Right lobe of liver (tissue), 6 donors: ENCODE results near the gene COX4I2. TPM values are rescaled to one million over a fixed set of nuclear protein-coding genes. Genes with fewer than 3 reads are reported as not detected.

Source experiments
- ATAC-seq, 4 donors: fragments of 200-7000 bp; cut with Tn5 transposase; one replicate each; pipeline ENCODE4 v1.9.1; 2020; ENCODE audit warnings: mild to moderate bottlenecking in 4 of 4, moderate library complexity in 4 of 4
- DNase-seq, 3 donors: peaks; one replicate each; pipeline ENCODE4 v3.0.0-alpha.2; 2020
- H3K27ac ChIP-seq, 3 donors: fragments of 200-600 bp; one replicate each; pipeline ENCODE4 v1.8.0; 2022
- H3K27me3 ChIP-seq, 2 donors: fragments of 200-600 bp; one replicate each; pipeline ENCODE4 v1.8.0; 2022
- H3K36me3 ChIP-seq, 4 donors: fragments of 200-600 bp; sonication (generic) in 1 of 4; one replicate each; pipeline versions ENCODE4 v1.5.1 to v1.8.0; 2017 to 2022; ENCODE audit warnings: control low read depth in 1 of 4
- H3K4me1 ChIP-seq, 4 donors: fragments of 200-600 bp; sonication (generic) in 1 of 4; one replicate each; pipeline versions ENCODE4 v1.5.1 to v1.8.0; 2017 to 2022; ENCODE audit warnings: control low read depth in 1 of 4
- H3K4me3 ChIP-seq, 3 donors: fragments of 200-600 bp; one replicate each; pipeline ENCODE4 v1.8.0; 2022
- H3K9me3 ChIP-seq, 4 donors: fragments of 200-600 bp; sonication (generic) in 1 of 4; one replicate each; pipeline versions ENCODE4 v1.5.1 to v1.8.0; 2017 to 2022; ENCODE audit warnings: control low read depth in 1 of 4
- POLR2A ChIP-seq: fragments of 450-650 bp; IDR thresholded peaks from one replicate; pipeline ENCODE4 v1.6.1; 2017; ENCODE audit warnings: antibody characterized with exemption, mild to moderate bottlenecking
- WGBS: methylation state at CpG from one replicate; pipeline ENCODE4 v1.1.6; 2018; ENCODE audit warnings: low coverage, low lambda C conversion rate; ENCODE audit not compliant: insufficient coverage; ENCODE audit errors: missing lambda C conversion rate; 5-methylcytosine and 5-hydroxymethylcytosine counted together
- intact Hi-C, 2 donors: fragments of 100-400 bp; cut with DNase I; formaldehyde crosslinking; loops; one replicate each; pipeline versions ENCODE4 v1.11.2 to v1.14.1; 2022
- microRNA-seq, 2 donors: library from miRNA; unstranded; fragments of <30 nt; microRNA quantifications; one replicate each; pipeline ENCODE4, GENCODE V29; 2019 to 2020
- small RNA-seq, 2 experiments: library from RNA; depleted of rRNA; stranded (forward); fragments of <200 nt; gene quantifications; one replicate each; pipeline ENCODE3, GENCODE V24; 2016
- total RNA-seq, 6 experiments: library from RNA; depleted of rRNA in 2 of 6; stranded (reverse); fragments of >200 nt in 2 of 6; fragmentation: NEBNext Ultra II Directional in 3 of 6; extraction: Animal tissue kit (Norgen Biotek cat#: 25700) in 3 of 6; gene quantifications; one replicate each; pipeline versions ENCODE4 v1.1.0 to v1.2.4, GENCODE V29; 2016 to 2023
- TF ChIP-seq, protein P1 (sequence below), 4 donors: fragments of 200-600 bp in 3 of 4; fragments of 450-650 bp in 1 of 4; IDR thresholded peaks; one replicate each; pipeline versions ENCODE4 v1.5.1 to v1.8.0; 2016 to 2022; ENCODE audit warnings: antibody characterized with exemption in 4 of 4, mild to moderate bottlenecking in 2 of 4
- donor health status: DM: no; HTN: yes; CAD: no.
- donor health status: DM: no; HTN: no; CAD: no.
- donor health status: DM: no; HTN: no; CAD: no.
- donor health status: DM: no; HTN: yes; CAD: no.
- donor health status: DM: no; HTN: yes; CAD: no.

COX4I2 gene
- total RNA-seq, 6 experiments from 2014 or later = not detected

DNA sequence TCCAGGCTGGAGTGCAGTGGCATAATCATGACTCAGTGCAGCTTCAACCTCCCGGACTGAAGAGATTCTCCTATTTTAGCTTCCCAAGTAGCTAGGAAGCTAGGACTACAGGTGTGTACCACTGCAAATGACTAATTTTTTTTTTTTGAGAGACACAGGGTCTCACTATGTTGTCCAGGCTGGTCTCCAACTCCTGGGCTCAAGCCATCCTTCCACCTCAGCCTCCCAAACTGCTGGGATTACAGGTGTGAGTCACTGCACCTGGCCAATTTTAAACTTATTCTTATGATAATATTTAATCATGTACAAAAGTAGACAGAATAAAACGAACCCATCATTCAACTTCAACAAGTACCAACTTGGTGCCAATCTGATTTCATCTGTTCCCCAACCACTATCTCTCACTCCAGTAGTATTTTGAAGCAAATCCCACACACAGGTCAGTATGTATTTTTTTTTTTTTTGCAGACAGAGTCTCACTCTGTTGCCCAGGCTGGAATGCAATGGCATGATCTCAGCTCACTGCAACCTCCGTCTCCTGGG, 52.5 kb downstream of the COX4I2 start:
- no peak for ATAC-seq
- H3K36me3 ChIP-seq = peaks cover 0 to 11% (median 2%) of the 10 kb centered on the region in 4 donors
- H3K9me3 ChIP-seq = no peaks in the 10 kb centered on the region
- intact Hi-C loops = no loop called here
- no peak overlapping the region for H3K4me3 ChIP-seq
- H3K4me1 ChIP-seq = peaks cover 0 to 23% (median 1%) of the 10 kb centered on the region in 4 donors
- DNase-seq = no peak
- TF ChIP-seq POLR2A = no peak
- 85% methylated on average over 3 of the region's 3 CpGs for whole genome bisulfite sequencing
- no peak overlapping the region for H3K27ac ChIP-seq
- H3K27me3 ChIP-seq = no peaks in the 10 kb centered on the region

DNA sequence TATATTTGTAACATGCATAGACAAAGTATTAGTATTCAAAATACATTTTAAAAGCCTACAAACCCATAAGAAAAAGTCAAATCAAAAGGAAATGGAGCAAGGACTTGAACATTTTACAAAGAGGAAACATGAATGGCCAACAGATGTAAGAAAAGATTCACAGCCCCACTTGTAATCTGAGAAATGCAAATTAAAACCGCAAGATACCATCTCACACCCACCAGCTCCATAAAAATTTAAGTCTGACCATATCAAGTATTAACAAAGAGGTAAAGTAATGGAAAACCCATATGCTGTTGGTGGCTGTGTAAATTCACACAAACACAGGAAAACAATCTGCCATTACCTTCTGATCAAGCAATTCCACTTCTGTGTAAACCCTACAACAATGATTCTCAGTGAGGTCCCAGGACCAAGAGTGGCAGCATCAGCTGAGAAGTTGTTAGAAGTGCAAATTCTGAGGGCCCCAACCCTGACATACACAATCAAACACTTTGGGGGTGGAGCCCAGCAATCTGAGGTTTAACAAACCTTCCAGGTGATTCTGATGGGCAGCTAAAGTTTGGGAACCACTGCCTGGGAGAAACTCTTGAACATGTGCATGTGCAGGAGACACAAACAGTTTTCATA, 54.0 kb downstream of the COX4I2 start:
- peaks cover 0 to 32% (median 8%) of the 10 kb centered on the region in 4 donors for H3K4me1 ChIP-seq

DNA sequence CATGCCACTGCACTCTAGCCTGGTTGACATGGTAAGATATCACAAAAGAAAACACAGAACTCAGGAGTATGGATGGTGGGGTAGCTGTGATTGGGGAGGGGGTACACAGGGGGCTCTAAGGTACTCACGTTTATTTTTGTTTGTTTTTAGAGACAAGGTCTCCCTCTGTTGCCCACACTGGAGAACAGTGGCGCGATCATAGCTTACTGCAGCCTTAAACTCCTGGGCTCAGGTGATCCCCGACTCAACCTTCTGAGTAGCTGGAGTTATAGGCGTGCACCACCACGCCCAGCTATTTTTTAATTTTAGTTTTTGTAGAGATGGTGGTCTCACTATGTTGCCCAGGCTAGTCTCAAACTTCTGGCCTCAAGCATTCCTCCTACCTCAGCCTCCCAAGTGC, 55.7 kb downstream of the COX4I2 start:
- intact Hi-C loops = no loop called here
- no peak overlapping the region for H3K4me3 ChIP-seq
- TF ChIP-seq POLR2A = no peak
- TF ChIP-seq, protein P1, sequence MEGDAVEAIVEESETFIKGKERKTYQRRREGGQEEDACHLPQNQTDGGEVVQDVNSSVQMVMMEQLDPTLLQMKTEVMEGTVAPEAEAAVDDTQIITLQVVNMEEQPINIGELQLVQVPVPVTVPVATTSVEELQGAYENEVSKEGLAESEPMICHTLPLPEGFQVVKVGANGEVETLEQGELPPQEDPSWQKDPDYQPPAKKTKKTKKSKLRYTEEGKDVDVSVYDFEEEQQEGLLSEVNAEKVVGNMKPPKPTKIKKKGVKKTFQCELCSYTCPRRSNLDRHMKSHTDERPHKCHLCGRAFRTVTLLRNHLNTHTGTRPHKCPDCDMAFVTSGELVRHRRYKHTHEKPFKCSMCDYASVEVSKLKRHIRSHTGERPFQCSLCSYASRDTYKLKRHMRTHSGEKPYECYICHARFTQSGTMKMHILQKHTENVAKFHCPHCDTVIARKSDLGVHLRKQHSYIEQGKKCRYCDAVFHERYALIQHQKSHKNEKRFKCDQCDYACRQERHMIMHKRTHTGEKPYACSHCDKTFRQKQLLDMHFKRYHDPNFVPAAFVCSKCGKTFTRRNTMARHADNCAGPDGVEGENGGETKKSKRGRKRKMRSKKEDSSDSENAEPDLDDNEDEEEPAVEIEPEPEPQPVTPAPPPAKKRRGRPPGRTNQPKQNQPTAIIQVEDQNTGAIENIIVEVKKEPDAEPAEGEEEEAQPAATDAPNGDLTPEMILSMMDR (IDR thresholded peaks at IDR 0.05) = no peak
- DNase-seq (no peak), ATAC-seq (no peak)
- no peaks in the 10 kb centered on the region for H3K9me3 ChIP-seq
- H3K27ac ChIP-seq = no peak overlapping the region
- H3K4me1 ChIP-seq = peaks cover 0 to 44% (median 15%) of the 10 kb centered on the region in 4 donors
- H3K27me3 ChIP-seq = no peaks in the 10 kb centered on the region
- 69% methylated on average over 2 of the region's 6 CpGs for WGBS
- H3K36me3 ChIP-seq = peaks cover 0 to 4% (median 0%) of the 10 kb centered on the region in 4 donors

More for the DNA sequence above, 54.0 kb downstream of the COX4I2 start:
- Histone ChIP-seq H3K4me3 (no peak overlapping the region), H3K9me3 (no peaks in the 10 kb centered on the region), H3K27me3 (no peaks in the 10 kb centered on the region), H3K36me3 (peaks cover 0 to 6% (median 2%) of the 10 kb centered on the region in 4 donors), H3K27ac (no peak overlapping the region)
- intact Hi-C loops = no loop called here
- 64% methylated on average over 1 of the region's 1 CpG for WGBS
- no peak for ATAC-seq
- TF ChIP-seq POLR2A = no peak
- TF ChIP-seq, protein P1 (IDR thresholded peaks at IDR 0.05) = no peak
- no peak for DNase-seq

DNA sequence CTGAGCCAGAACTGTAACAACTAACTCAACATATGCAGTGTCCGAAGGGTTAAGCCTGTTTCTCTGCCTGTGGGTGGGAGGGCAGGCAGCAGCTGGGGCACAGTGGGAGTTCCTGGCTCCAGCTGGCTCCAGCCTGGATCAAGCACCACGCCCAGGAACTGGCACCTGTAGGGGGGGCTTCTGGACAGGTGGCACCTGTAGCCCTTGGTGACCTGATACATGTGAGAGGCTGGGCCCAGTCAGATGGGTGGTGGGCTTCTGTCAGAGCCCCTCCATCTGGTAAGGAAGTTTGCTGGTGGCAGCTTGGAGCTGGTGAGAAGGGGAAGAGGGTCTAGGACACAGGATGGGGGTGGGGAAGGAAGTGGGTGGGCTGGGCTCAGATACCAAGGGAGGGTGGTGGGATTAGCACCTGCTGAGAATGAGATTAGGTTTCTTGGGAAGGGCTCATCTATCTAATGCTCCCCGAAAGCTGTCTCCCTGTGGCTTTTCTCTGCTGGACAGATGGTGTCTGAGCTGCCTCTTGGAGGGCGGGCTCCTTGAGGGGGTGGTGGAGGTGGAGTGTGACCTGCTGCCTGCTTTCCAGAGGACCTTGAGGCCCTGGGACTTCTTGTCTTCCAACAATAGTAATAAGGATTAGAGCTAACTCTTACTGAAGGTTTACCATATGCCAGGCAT, 56.4 kb downstream of the COX4I2 start:
- no peak for DNase-seq
- no peak for ATAC-seq
- H3K4me3 ChIP-seq = no peak overlapping the region

More for the DNA sequence above, 56.4 kb downstream of the COX4I2 start:
- no peak for TF ChIP-seq POLR2A
- intact Hi-C loops = no loop called here
- H3K27me3 ChIP-seq = no peaks in the 10 kb centered on the region
- peak overlapping the region in 2 of 3 donors; percentile 43 to 76 for H3K27ac ChIP-seq
- no peaks in the 10 kb centered on the region for H3K9me3 ChIP-seq
- peaks cover 0 to 51% (median 18%) of the 10 kb centered on the region in 4 donors for H3K4me1 ChIP-seq
- 50% methylated on average over 3 of the region's 4 CpGs for WGBS
- no peaks in the 10 kb centered on the region for H3K36me3 ChIP-seq

Small RNAs within 50 kb of the gene (microRNA-seq; reads per million reads assigned to microRNA genes)
- gene MIR3193 = 0 reads per million in 2 donors

Small RNAs within 50 kb of the gene (small RNA-seq; reads per million reads assigned to genes)
- gene MIR3193 = 0 to 0.26 reads per million in 2 experiments

Other genes starting within 250 kb of the COX4I2 start
- not detected for gene DEFB119, start 247.3 kb upstream of the COX4I2 start, total RNA-seq
- not detected for gene DEFB121, start 231.7 kb upstream of the COX4I2 start, total RNA-seq
- gene DEFB123, start 197.3 kb upstream of the COX4I2 start, total RNA-seq = not detected
- not detected for gene DEFB124, start 162.8 kb upstream of the COX4I2 start, total RNA-seq
- 1 to 10 TPM in 1 of 6 experiments, under 1 TPM in 4, not detected in 1; 0.12 to 1.0 (median 0.20) TPM for gene REM1, start 162.6 kb upstream of the COX4I2 start, total RNA-seq
- gene HM13, start 123.5 kb upstream of the COX4I2 start, total RNA-seq = 100 to 1,000 TPM in 5 of 6 experiments, 10 to 100 TPM in 1; 78.1 to 141 (median 114) TPM
- 100 to 1,000 TPM in 2 of 6 experiments, 10 to 100 TPM in 4; 12.9 to 300 (median 35.0) TPM for gene ID1, start 32.6 kb upstream of the COX4I2 start, total RNA-seq
- 10 to 100 TPM; 30.5 to 96.1 (median 63.4) TPM for gene BCL2L1, start 85.0 kb downstream of the COX4I2 start, total RNA-seq
- 1 to 10 TPM in 5 of 6 experiments, under 1 TPM in 1; 0.56 to 8.3 (median 2.8) TPM for gene TPX2, start 101.4 kb downstream of the COX4I2 start, total RNA-seq
- not detected for gene MYLK2, start 181.4 kb downstream of the COX4I2 start, total RNA-seq
- under 1 TPM in 2 of 6 experiments, not detected in 4; 0.15 to 0.31 TPM for gene FOXS1, start 207.7 kb downstream of the COX4I2 start, total RNA-seq
- 1 to 10 TPM in 1 of 6 experiments, under 1 TPM in 2, not detected in 3; 0.22 to 1.1 (median 0.42) TPM for gene DUSP15, start 232.6 kb downstream of the COX4I2 start, total RNA-seq
- gene TTLL9, start 232.7 kb downstream of the COX4I2 start, total RNA-seq = not detected